Mucosa of descending colon (tissue), 3 donors: ENCODE results near the gene RXRB. TPM values are rescaled to one million over a fixed set of nuclear protein-coding genes. Genes with fewer than 3 reads are reported as not detected.

Experiments used
- ATAC-seq: fragments of 200-7000 bp; cut with Tn5 transposase; one replicate; pipeline ENCODE4 v1.9.1; 2020; ENCODE audit warnings: mild to moderate bottlenecking, moderate library complexity
- DNase-seq, 3 donors: peaks; one replicate each; pipeline ENCODE4 v3.0.0-alpha.2; 2020
- H3K36me3 ChIP-seq: fragments of 200-600 bp; one replicate; pipeline ENCODE4 v1.8.0; 2021; ENCODE audit warnings: low read depth, mild to moderate bottlenecking
- H3K4me1 ChIP-seq: fragments of 200-600 bp; one replicate; pipeline ENCODE4 v1.8.0; 2021; ENCODE audit warnings: low read depth, mild to moderate bottlenecking
- H3K4me3 ChIP-seq: fragments of 200-600 bp; one replicate; pipeline ENCODE4 v1.8.0; 2021; ENCODE audit warnings: mild to moderate bottlenecking
- H3K9me3 ChIP-seq: fragments of 200-600 bp; one replicate; pipeline ENCODE4 v1.8.0; 2021; ENCODE audit warnings: mild to moderate bottlenecking
- CTCF ChIP-seq: fragments of 200-600 bp; IDR thresholded peaks from one replicate; pipeline ENCODE4 v1.8.0; 2022; ENCODE audit warnings: antibody characterized with exemption, mild to moderate bottlenecking
- intact Hi-C, 2 donors: fragments of 100-400 bp; cut with DNase I in 1 of 2; cut with micrococcal nuclease in 1 of 2; formaldehyde crosslinking; loops; one replicate each; pipeline versions ENCODE4 v1.11.0 to v1.11.1; 2022; cut with DNase I, micrococcal nuclease
- total RNA-seq, 3 donors: library from RNA; stranded (reverse); fragmentation: NEBNext Ultra II Directional in 2 of 3; extraction: Animal tissue kit (Norgen Biotek cat#: 25700) in 2 of 3; gene quantifications; one replicate each; pipeline versions ENCODE4 v1.2.1 to v1.2.4, GENCODE V29; 2021 to 2023
- donor health status: DM: no; HTN: no; CAD: no; lungs with moderate emphysema.
- donor health status: DM: no; HTN: no; CAD: no.
- donor health status: DM: no; HTN: yes; CAD: no.

RXRB gene
- total RNA-seq, 3 donors from 2014 or later, result 45.4 to 51.1 (median 51.1) TPM

GRCh38 chr6:33202799-33203198 is 2.3 kb upstream of the RXRB start:
- DNase-seq (no peak), ATAC-seq (no peak)
- no peak for TF ChIP-seq CTCF
- no peaks in the 10 kb centered on the region for H3K36me3 ChIP-seq
- no peak overlapping the region for H3K4me3 ChIP-seq
- no peaks in the 10 kb centered on the region for H3K9me3 ChIP-seq
- peaks cover 43% of the 10 kb centered on the region for H3K4me1 ChIP-seq
- intact Hi-C loops, result no loop called here

- DNase-seq, result no peak
- intact Hi-C loops, result no loop called here
- no peak for ATAC-seq
- Histone ChIP-seq H3K4me1 (peaks cover 44% of the 10 kb centered on the region), H3K9me3 (no peaks in the 10 kb centered on the region), H3K36me3 (no peaks in the 10 kb centered on the region), H3K4me3 (peak overlapping the region; percentile 86)
- no peak for TF ChIP-seq CTCF
These were observed 1.5 kb upstream of the RXRB start for GRCh38 chr6:33201935-33202334.

- peaks cover 44% of the 10 kb centered on the region for H3K4me1 ChIP-seq
- TF ChIP-seq CTCF, result no peak
- H3K9me3 ChIP-seq, result no peaks in the 10 kb centered on the region
- peak overlapping the region; percentile 86 for H3K4me3 ChIP-seq
- DNase-seq (peak; percentile 35 to 65 (median 60)), ATAC-seq (no peak)
- intact Hi-C loops, result no loop called here
- H3K36me3 ChIP-seq, result peaks cover 3% of the 10 kb centered on the region
These were observed 681 bp upstream of the RXRB start for GRCh38 chr6:33201147-33201545.

DNA sequence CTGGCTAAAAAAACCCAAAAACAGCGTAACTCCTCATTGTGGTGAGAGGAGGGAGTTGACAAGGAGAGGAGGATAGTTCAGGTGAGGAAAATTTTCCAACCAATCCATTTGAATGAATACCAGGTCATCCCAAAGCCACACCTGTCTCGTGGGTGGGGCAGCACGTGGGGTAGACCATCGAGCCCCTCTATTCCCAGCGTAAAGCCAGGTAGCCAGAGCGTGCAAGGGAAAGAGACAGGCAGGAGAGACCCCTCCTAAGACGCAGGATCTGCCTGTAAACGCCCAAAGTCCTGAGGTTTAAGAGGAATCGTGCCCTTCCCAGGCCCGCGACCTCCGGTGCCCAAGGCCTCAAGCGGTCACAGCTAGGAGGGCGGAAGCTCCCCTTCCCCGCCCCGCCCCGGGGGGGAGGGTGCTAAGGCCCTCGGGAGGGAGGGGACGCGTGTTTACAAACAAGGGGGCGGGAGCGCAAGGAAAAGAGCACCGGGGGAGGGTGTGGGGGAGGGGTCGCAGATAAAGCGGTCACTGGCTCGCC is 712 bp downstream of the RXRB start:
- intact Hi-C loops, result no loop called here
- H3K9me3 ChIP-seq, result no peaks in the 10 kb centered on the region
- ATAC-seq (peak; percentile 57), DNase-seq (peak in 2 of 3 donors; percentile 82 to 88)
- H3K36me3 ChIP-seq, result peaks cover 8% of the 10 kb centered on the region
- peak overlapping the region; percentile 86 for H3K4me3 ChIP-seq
- TF ChIP-seq CTCF, result no peak
- H3K4me1 ChIP-seq, result peaks cover 44% of the 10 kb centered on the region

DNA sequence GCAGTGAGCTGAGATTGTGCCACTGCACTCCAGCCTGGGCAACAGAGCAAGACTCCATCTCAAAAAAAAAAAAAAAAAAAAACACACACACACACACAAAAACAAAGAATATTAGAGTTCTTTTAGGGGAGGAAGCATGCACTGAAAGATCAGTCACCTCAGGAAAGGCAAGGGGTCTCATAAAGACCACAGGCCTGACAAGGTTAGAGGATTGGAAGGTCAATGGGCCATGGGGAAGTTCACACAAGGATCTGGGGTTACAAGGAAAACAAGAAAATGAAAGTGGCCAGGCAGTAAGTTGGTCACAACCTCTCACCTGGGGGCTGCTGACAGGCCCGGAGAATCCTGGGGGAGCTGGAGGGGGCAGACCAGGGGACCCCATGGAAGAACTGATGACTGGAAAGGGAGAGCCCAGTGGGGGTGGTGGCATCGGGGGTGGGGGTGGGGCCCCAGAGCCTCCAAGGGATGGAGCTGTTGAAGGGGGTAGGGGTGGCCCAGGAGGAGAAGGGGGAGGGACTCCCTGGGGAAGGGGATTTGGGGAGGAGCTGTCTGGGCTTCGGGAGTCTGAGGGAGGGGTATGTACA is 1.5 kb downstream of the RXRB start:
- Histone ChIP-seq H3K36me3 (peaks cover 8% of the 10 kb centered on the region), H3K4me1 (peaks cover 40% of the 10 kb centered on the region), H3K9me3 (no peaks in the 10 kb centered on the region), H3K4me3 (no peak overlapping the region)
- intact Hi-C loops, result no loop called here
- TF ChIP-seq CTCF, result no peak
- no peak for ATAC-seq
- DNase-seq, result no peak
